Nephron (organoid): ENCODE measurements around the gene UBE2F.

Source experiments
- H3K27ac Mint-ChIP-seq, 3 experiments: 2 replicates each; pipeline ENCODE4 v1.8.0; 2020; ENCODE audit warnings: mixed read lengths in 3 of 3, mild to moderate bottlenecking in 2 of 3, moderate library complexity in 1 of 3
- H3K27me3 Mint-ChIP-seq: 2 replicates; pipeline ENCODE4 v1.8.0; 2021; ENCODE audit warnings: low read depth, mild to moderate bottlenecking, moderate library complexity, mixed read lengths
- H3K36me3 Mint-ChIP-seq: 2 replicates; pipeline ENCODE4 v1.8.0; 2020; ENCODE audit warnings: low read depth, mixed read lengths
- H3K4me1 Mint-ChIP-seq: 2 replicates; pipeline ENCODE4 v1.8.0; 2020; ENCODE audit warnings: mixed read lengths
- H3K4me3 Mint-ChIP-seq, 3 experiments: 2 replicates each; pipeline ENCODE4 v1.8.0; 2020; ENCODE audit warnings: mild to moderate bottlenecking in 3 of 3, mixed read lengths in 3 of 3, moderate library complexity in 2 of 3
- H3K9me3 Mint-ChIP-seq: 2 replicates; pipeline ENCODE4 v1.8.0; 2020; ENCODE audit warnings: mixed read lengths
- TF ChIP-seq, protein P1 (sequence below), 3 experiments: fragments of 200-600 bp; sonication (generic); IDR thresholded peaks; one replicate each; pipeline ENCODE4 v1.5.0; 2021; ENCODE audit warnings: antibody characterized with exemption in 3 of 3; ENCODE audit not compliant: unreplicated experiment in 3 of 3

UBE2F gene

DNA sequence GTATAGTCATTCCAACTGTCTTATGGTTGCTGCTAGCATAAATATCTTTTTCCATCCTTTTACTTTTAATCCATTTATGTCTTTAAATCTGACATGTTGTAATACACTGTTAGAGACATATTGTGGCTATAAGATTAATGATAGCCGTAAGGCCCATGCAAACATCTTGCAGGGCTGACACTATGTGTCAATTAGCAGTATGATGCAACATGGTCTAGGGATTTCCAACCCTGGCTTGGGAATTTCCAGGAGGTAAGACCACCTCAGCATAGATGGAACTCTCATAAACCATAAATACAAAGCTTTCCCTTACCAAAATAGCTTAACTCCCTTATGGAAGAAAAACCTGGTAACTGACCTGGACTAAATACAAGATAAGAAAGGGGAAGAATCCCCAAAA is 110.5 kb downstream of the UBE2F start:
- Mint-ChIP-seq H3K9me3 (peaks cover 34% of the 10 kb centered on the region), H3K4me3 (no peak overlapping the region), H3K4me1 (no peaks in the 10 kb centered on the region), H3K27me3 (no peaks in the 10 kb centered on the region), H3K36me3 (peaks cover 95% of the 10 kb centered on the region), H3K27ac (no peak overlapping the region)
- TF ChIP-seq, protein P1, sequence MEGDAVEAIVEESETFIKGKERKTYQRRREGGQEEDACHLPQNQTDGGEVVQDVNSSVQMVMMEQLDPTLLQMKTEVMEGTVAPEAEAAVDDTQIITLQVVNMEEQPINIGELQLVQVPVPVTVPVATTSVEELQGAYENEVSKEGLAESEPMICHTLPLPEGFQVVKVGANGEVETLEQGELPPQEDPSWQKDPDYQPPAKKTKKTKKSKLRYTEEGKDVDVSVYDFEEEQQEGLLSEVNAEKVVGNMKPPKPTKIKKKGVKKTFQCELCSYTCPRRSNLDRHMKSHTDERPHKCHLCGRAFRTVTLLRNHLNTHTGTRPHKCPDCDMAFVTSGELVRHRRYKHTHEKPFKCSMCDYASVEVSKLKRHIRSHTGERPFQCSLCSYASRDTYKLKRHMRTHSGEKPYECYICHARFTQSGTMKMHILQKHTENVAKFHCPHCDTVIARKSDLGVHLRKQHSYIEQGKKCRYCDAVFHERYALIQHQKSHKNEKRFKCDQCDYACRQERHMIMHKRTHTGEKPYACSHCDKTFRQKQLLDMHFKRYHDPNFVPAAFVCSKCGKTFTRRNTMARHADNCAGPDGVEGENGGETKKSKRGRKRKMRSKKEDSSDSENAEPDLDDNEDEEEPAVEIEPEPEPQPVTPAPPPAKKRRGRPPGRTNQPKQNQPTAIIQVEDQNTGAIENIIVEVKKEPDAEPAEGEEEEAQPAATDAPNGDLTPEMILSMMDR (IDR thresholded peaks at IDR 0.05; ENCODE audit: unreplicated experiment in 3 of 3) = no peak

DNA sequence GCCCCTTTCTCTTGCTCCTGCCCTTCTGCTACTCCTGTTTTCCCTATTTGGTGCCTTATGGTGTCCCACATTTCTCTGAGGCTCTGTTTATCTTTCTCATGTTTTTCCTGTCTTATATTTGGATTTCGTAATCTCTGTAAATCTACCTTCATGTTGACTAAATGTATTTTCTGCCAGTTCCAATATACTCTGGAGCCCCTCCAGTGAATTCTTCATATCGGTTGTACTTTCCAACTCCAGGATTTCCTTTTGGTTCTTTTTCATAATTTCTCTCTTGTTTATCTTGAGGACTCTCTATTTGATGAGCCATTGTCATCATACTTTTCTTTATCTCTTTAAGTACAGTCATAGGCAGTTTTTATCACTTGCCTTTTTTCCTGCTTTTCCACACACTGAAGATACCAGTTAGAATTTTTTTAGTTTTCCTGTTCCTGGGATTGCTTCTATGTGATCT is 113.1 kb downstream of the UBE2F start:
- no peaks in the 10 kb centered on the region for H3K27me3 Mint-ChIP-seq
- no peaks in the 10 kb centered on the region for H3K4me1 Mint-ChIP-seq
- H3K27ac Mint-ChIP-seq = no peak overlapping the region
- TF ChIP-seq, protein P1 (IDR thresholded peaks at IDR 0.05; ENCODE audit: unreplicated experiment in 3 of 3) = no peak
- H3K9me3 Mint-ChIP-seq = peaks cover 24% of the 10 kb centered on the region
- H3K36me3 Mint-ChIP-seq = peaks cover 91% of the 10 kb centered on the region
- no peak overlapping the region for H3K4me3 Mint-ChIP-seq

DNA sequence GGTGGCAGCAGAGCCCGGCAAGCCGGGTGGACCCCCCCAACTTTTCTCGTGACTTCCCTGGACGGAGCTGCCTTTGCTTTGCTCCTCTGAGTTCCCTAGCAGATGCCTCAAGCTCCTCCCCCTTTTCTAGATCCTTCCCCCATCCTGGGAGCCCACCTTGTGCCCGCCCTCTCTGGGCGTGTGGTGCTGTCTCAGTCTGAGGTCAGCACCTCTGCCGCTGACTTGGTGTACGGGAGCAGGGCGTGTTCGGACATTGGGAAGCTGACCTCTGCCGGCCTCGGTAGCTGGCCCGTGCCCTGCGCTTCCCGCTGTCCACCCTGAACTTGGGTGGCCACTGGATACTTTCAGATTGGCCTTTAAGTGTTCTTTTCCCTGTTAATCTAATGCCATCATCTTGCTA is 113.7 kb downstream of the UBE2F start:
- Mint-ChIP-seq H3K27ac (no peak overlapping the region), H3K4me1 (no peaks in the 10 kb centered on the region), H3K27me3 (no peaks in the 10 kb centered on the region), H3K4me3 (no peak overlapping the region), H3K36me3 (peaks cover 90% of the 10 kb centered on the region), H3K9me3 (peaks cover 21% of the 10 kb centered on the region)
- TF ChIP-seq, protein P1 (IDR thresholded peaks at IDR 0.05; ENCODE audit: unreplicated experiment in 3 of 3) = no peak

DNA sequence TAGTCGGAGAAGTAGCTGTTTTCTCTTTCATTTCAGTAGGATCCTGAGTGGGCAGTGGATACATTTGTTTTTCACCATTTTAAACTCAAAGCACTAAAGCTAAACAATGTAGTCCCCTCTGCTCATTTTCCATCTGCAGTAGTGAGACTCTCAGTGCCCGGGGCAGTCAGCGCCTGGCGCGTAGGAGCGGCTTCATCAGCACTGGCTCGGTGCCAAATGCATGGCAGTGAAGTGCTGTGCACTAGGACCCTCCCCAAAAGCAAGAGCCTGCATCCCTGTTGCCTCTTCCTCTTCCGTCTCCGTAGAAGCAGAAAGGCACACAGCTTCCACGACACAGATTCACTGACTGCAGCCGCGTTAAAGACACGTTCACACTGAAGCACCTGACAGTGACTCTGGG is 114.3 kb downstream of the UBE2F start:
- Mint-ChIP-seq H3K36me3 (peaks cover 90% of the 10 kb centered on the region), H3K4me3 (no peak overlapping the region), H3K27ac (no peak overlapping the region), H3K9me3 (peaks cover 21% of the 10 kb centered on the region), H3K27me3 (no peaks in the 10 kb centered on the region), H3K4me1 (no peaks in the 10 kb centered on the region)
- TF ChIP-seq, protein P1 (IDR thresholded peaks at IDR 0.05; ENCODE audit: unreplicated experiment in 3 of 3) = no peak

DNA sequence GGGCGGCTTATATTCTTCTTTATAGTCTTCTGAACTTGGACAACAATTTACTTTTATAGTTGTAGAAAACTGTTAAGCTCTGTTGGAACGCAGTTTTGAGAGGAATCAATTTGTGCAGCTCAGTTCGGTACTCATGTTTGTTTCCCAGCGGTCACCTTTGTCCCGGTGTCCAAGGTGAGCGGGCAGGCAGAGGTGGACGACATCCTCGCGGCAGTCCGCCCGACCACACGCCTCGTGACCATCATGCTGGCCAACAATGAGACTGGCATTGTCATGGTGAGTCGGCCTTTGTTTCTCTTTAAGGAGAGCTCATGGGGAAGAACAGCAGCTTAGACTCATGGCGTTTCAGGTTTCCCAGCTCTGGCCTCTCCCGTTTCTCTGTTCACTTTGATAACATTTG is 114.7 kb downstream of the UBE2F start:
- no peak overlapping the region for H3K27ac Mint-ChIP-seq
- H3K36me3 Mint-ChIP-seq = peaks cover 88% of the 10 kb centered on the region
- H3K9me3 Mint-ChIP-seq = peaks cover 21% of the 10 kb centered on the region
- H3K4me1 Mint-ChIP-seq = no peaks in the 10 kb centered on the region
- TF ChIP-seq, protein P1 (IDR thresholded peaks at IDR 0.05; ENCODE audit: unreplicated experiment in 3 of 3) = no peak
- H3K27me3 Mint-ChIP-seq = no peaks in the 10 kb centered on the region
- no peak overlapping the region for H3K4me3 Mint-ChIP-seq

DNA sequence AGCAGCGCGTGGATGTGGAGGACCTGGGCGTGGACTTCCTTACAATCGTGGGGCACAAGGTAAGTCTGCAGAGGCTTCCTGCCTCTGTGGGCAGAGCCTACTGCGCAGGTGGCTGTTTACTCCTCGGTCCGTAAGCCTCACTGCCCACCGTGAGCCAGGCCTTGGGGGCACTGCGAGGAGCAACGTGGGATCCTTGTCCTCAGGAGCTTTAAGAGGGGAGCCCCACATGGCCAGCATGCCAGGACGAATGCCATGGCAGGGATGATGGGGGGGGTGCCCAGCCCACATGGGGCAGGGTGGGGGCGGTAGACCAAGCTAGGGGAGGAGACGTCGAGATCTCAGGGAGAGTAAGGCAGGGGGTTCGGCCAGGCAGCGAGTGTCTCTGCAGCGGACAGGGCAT is 115.3 kb downstream of the UBE2F start:
- Mint-ChIP-seq H3K36me3 (peaks cover 85% of the 10 kb centered on the region), H3K27ac (no peak overlapping the region), H3K27me3 (no peaks in the 10 kb centered on the region), H3K9me3 (peaks cover 17% of the 10 kb centered on the region), H3K4me3 (no peak overlapping the region), H3K4me1 (no peaks in the 10 kb centered on the region)
- TF ChIP-seq, protein P1 (IDR thresholded peaks at IDR 0.05; ENCODE audit: unreplicated experiment in 3 of 3) = no peak
